NCI-H128 (cell line): ENCODE results near the gene BICDL1.
"Not testable (repeated sequence)": the region's sequence is repeated elsewhere in the genome, so short reads cannot be mapped to it uniquely, and the experiment has no call there.

ENCODE experiments used
- DNase-seq: peaks from one replicate; lab custom pipeline; 2025; ENCODE audit not compliant: unreplicated experiment; lab: John Stamatoyannopoulos, UW

Gene BICDL1, protein sequence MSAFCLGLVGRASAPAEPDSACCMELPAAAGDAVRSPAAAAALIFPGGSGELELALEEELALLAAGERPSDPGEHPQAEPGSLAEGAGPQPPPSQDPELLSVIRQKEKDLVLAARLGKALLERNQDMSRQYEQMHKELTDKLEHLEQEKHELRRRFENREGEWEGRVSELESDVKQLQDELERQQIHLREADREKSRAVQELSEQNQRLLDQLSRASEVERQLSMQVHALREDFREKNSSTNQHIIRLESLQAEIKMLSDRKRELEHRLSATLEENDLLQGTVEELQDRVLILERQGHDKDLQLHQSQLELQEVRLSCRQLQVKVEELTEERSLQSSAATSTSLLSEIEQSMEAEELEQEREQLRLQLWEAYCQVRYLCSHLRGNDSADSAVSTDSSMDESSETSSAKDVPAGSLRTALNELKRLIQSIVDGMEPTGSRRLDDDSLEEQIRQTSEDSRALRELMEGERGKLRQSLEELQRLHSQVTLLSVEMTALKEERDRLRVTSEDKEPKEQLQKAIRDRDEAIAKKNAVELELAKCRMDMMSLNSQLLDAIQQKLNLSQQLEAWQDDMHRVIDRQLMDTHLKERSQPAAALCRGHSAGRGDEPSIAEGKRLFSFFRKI

DNA sequence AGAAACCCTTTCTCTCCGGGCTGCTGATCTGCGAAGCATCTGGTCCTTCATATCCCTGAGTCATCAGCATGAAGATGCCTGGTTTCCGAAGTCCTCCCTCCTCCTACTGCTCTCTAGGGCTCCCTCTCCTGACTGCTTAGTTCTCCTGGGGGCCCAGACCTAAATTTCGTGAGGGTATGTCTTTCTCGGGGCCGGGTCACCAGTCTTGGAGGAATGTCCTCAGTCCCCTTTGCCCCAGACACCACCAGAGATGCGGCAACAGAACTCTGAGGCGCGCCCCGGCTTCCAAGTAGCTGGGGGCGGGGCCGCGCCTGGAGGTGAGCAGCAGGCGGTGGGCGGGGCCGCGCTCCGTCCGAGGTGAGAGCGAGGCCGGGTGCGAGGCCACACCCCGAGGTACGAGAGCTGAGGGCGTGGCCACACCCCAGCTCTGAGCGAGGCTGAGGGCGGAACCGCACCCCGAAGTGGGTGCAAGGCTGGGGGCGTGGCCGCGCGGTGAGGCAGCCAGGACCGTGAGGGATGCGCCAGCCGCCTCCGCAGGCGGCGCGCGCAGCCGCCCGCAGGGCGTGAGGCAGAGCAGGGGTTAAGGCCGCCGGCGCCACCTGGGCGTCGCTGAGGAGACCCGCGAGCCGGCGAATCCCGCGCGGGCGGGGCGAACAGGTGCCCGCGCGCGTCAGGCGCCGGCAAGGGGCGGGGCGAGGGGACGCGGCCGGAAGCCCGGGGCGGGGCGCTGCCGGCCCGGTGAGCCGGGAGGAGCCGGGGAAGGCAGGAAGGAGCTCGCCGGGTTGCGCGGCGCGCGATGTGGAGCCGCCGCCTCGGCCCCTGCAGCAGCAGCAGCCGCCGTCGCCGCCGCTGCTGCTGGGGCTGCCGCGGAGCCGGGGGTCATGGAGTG lies at the start of gene BICDL1:
Gene BICDL1 (plus strand): TSS at position 765 of the 889 bp plus-strand sequence. CDS start 633 bp downstream, outside the sequence.
- peak; percentile 97 for DNase-seq

DNA sequence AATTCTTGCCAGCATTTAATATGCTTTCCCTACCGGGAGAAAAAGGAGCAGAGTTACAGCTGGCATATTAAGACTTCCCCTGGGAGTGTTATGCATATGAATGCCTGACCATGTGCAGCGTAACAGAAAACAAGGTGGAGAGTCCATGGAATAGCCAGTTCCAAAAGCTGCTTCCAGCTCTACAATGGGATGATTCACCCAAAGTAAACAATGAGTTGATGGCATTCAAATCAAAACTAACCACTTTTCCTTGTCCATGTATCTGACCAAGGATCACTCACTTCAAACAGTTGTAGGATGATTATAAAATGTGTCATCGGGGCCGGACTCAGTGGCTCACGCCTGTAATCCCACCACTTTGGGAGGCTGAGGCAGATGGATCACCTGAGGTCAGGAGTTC lies 48.1 kb upstream of the BICDL1 start:
- DNase-seq, result no peak

DNA sequence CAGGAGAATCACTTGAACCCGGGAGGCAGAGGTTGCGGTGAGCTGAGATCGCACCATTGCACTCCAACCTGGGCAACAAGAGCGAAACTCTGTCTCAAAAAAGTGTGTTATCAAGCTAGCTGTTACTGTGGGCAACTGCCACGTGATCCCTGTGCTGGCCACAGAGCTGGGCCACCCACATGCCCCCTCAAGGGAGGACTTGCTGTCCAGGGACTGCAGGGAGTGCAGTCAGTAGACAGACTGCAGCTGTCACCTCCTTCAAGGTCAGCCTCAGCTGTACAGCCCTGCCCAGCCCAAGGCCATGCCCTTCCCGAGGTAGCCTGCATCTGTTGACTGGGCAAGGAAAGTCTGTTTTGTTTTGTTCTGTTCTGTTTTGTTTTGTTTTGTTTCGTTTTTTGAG lies 46.6 kb upstream of the BICDL1 start:
- no peak for DNase-seq

DNA sequence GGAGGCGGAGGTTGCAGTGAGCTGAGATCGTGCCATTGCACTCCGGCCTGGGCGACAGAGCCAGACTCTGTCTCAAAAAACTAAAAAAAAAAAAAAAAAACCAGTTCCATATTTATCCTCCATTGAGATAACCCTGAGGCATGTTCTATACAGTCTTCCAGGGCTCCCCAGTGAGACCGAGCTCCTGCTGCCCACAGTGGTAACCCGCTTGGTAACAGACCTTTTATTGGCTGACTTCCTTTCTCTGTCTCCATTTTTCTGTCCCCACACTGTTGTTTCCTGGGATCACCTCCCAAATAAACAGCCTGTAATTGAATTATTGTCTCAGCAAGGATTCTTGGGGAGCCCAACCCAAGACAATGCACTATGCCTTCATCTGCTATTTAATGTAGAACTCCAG lies 42.8 kb upstream of the BICDL1 start:
- no peak for DNase-seq

DNA sequence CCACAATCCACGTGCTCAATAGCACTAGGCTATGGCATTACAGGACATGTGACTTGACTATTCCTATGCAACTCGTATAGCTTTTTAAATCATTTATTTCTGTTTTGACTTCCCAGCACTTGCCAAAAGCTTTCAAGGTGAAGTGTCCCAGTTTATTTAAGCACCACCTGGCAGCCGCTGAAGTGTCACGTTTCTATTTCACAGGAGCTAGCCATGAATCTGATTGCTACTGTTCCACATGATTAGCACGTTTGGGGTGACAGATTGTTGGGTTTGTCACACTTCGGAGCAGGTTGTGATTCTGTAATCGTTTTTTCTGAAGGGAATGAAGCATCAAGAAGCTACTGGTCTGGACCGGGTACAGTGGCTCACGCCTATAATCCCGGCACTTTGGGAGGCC lies 39.9 kb upstream of the BICDL1 start:
- peak; percentile 39 for DNase-seq

DNA sequence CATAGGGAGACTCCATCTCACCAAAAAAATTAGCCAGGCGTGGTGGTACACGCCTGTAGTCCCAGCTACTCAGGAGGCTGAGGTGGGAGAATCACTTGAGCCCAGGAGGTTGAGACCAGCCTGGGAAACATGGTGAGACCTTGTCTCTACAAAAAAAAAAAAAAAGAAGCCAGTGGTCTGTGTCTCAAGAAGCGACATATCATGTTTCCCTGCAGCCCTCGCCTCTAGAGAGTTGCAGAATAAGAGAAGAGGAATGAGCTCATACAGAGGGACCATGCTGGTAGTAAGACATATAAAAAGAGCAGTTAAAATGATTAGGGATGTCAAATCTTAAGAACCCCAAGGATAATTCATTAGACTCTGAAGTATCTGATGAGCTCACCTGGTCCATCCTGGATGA lies 39.4 kb upstream of the BICDL1 start:
- no peak for DNase-seq

DNA sequence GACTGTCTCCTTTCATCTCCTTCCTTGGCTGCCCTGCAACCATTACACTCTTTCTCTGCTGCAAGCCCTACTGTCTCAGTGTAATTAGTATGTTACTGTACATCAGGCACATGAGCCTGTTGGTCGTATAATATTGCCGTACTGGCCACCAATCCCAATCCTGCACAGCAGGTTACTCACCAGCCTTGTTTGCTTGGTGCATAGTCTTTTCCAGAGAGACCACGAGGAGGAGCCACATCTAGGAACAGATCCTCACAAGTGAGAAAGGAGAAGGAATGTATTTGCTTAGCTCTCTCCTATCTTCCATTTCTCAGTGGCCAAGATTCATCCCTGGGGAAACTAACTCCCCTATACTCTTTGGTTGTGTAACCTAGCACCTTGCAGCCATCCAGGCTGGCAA lies 33.0 kb upstream of the BICDL1 start:
- no peak for DNase-seq

DNA sequence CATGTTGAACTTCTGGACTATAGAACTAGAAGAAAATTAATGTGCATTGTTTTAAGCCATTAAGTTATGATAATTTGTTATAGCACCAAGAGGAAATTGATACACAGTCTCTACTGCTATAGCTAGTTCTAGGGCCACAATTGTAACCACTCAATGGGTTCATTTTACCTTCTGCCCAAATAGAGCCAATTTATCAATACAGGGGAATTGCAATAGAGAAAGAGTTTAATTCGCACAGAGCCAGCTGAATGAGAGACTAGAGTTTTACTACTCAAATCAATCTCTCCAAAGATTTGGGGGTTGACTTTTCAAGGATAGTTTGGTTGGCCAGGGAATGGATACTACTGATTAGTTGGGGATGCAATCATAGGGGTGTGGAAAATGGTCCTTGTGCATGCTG lies 31.9 kb upstream of the BICDL1 start:
- DNase-seq, result no peak

DNA sequence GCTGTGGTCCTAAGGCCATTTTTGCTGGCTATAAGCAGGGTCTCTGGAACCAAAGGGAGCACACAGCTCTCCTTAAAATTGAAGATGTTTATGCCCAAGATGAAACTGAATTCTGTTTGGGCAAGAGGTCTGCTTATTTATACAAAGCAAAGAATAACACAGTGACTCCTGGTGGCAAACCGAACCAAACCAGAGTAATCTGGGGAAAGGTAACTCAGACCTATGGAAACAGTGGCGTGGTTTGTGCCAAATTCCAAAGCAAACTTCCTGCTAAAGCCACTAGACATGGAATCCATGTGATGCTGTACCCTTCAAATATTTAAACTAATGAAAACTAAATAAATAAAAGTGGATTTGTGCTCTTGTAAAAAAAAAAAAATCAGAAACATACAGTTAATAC lies 29.6 kb upstream of the BICDL1 start:
- no peak for DNase-seq

DNA sequence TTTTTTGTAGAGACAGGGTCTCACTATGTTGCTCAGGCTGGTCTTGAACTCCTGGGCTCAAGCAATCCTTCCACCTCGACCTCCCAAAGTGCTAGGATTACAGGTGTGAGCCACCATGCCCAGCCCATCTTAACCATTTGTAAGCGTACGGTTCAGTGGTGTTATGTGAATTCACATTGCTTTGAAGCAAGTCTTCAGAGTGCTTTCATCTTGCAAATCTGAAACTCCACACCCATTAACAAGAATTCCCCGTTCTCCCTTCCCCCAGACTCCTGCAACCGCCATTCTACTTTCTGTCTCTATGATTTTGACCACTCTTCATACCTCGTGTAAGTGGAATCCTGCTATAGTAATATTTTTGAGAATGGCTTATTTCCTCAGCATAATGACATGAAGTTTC lies 24.9 kb upstream of the BICDL1 start:
- DNase-seq, result no peak

DNA sequence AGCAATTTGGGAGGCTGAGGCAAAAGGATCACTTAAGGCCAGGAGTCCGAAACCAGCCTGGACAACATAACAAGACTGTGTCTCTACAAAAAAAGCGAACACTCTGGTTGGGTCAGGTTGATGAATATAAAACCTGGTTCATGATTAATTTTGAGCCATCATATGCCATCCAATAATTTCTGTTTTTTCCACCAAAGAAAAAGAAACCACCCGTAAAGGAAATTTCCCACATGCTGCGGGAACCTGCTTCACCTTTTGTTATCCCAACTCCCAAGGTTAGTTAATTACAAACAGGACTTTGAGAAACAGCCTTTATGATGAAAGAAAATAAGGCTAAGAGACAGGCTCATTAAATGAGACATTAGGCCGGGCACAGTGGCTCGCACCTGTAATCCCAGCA lies 24.1 kb upstream of the BICDL1 start:
- DNase-seq, result no peak

DNA sequence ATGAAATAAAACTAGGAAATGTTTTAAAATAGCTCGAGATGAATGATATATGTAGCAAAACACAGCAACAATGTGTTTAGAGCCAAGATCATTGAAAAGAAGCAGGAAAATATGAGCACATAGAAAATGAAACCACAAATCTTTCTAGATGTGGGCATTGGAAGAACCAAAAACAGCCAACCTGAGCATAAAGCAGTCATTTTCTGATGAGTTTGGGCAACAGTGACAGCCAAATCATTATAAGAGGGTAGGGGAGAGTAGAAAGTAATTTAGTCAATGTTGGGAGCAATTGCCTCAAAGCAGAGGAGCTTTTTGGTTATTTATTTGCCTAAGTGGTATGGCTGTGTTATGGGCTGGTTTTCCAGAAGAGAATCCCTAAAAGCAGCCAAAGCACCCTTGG lies 8.8 kb upstream of the BICDL1 start:
- DNase-seq, result no peak

DNA sequence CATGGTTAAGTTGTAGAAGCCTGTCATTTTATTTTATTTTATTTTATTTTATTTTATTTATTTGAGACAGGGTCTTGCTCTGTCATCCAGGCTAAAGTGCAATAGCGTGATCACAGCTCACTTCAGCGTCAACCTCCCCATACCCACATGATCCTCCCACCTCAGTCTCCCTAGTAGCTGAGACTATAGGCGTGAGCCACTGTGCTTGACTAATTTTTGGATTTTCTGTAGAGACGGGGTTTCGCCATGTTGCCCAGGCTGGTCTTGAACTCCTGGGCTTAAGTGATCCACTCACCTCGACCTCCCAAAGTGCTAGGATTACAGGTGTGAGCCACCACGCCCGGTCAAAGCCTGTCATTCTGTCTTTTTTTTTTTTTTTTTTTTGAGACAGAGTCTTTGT lies 8.3 kb upstream of the BICDL1 start:
- not testable (repeated sequence) for DNase-seq

DNA sequence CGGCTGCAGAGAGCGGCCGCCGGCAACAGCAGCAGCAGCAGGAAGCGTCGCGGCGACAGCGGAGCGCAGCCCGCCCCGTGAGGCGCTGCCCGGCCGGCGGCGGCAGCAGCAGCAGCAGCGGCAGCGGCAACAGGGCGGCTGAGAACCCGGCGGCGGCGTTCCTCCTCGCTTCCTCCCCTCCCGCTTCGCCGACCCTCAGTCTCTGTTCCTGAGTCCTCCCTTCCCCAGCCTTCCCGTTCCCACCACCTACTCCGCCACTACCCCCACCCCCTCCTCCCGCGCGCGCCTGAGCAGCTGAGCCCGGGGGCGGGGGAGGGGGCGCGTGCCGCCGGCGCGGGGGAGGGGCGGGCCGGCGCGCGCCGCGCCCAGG lies 310 bp downstream of the BICDL1 start:
- no peak for DNase-seq

DNA sequence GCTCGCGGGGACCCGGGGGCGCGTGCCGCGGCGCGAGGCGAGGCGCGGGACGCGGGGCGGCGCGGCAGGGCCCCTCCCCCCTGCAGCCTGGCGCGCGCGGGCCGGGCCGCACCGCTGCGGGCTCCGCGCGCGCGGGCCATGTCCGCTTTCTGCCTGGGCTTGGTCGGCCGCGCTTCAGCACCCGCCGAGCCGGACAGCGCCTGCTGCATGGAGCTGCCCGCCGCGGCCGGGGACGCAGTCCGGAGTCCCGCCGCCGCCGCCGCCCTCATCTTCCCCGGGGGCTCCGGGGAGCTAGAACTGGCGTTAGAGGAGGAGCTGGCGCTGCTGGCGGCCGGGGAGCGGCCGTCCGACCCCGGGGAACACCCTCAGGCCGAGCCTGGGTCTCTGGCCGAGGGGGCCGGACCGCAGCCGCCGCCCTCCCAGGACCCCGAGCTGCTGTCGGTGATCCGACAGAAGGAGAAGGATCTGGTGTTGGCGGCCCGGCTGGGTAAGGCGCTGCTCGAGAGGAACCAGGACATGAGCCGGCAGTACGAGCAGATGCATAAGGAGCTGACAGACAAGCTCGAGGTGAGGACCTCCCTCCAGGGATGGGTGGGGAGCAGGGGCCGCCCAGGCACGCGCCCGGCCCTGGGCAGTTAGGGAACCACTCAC lies 820 bp downstream of the BICDL1 start:
- no peak for DNase-seq

DNA sequence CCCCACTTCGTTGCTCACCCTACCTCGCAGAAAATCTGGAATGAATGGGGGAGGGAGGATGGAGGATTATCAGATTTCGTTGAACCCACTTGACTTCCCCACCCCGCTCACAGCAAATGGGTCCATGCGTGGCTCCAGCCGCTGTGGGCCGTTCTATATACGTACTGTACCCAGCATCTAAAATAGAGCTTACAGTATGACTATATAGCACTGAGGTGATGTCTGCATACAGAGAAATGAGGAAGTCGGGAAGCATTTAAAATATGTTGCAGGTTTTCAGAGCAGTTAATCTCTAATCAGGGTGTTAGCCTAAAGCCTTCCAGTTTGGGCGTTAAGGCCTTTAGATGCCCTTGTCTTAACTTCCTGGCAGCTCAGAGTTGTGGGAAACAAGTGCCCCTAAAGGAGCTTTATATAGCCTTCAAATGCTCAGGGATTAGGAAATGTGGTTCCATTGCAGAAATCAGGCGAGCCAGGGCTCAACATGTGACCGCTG lies 1.4 kb downstream of the BICDL1 start:
- no peak for DNase-seq

DNA sequence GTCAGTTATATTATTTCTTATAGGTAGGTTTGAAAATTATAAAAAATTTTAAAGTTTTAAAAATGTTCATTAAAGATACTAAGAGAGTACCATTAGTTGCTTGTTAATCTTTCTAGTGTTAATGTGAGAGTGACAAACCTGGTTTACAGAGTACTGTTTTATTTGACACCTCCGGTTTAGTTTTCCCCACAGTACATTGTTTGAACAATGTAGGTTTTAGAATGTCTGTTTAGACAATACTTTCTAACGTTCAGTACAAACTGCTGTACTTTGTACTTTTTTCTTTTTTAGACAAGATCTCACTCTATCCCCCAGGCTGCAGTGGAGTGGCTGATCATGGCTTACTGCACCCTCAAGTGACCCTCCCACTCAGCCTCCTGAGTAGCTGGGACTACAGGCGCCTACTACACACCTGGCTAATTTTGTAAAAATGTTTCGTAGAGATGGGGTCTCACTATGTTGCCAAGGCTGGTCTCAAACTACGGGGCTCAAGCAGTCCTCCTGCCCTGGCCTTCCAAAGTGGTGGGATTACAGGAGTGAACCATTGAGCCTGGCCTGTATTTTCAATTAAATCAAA lies 3.2 kb downstream of the BICDL1 start:
- no peak for DNase-seq

DNA sequence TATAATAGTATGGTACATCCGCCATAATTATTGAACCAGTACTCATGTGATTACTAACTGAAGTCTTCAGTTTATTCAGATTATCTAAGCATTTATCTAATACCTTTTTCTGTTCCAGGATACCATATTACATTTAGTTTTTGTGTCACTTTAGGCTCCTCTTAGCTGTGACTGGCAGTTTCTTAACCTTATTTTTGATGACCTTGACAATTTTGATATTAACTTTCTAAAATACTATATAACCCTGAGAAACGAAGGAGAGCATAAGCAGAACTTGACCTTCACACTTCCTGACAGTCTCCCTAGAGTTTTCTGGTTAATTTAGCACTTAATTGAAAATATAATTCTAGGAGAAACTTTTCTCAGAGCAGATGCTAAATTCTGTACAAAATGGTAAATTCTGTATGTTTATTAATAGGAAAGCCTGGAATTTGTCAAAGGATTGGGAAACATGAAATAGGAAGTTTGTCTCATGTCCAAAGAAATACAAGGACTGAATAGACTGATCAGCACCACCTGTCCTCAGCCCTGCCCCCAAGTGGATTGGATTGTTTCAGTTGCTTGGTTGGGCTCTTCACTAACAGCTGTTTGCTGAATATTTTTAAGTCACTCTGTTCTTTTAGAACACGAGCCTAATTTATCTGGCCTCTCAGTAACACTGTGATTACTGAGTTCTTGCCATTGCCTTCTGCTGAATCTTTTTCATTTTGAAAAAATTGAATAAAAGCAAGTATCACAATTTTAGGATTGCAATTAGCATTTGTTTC lies 6.0 kb downstream of the BICDL1 start:
- DNase-seq, result no peak

DNA sequence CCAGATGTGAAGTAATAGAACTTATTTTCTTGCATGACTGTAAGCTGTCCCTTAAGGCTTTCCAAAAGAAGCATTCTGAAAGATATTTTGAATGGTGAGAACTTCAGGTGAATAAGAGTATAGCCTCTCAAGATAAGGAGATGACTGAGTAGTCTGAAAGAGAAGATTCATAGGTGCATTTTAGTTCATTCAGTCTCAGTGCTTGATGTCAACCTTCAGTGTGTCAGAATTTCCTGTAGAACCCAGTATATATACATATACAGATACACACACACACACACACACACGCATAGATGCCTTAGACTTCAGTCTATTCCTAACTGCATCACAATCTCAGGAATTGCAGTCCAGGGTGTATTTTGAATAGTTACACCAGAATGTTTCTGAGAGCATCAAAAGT lies 7.4 kb downstream of the BICDL1 start:
- no peak for DNase-seq
